Effector memory CD8-positive, alpha-beta T cell (primary cell): ENCODE data around the gene AHDC1.

Source experiments
- ATAC-seq: fragments of 150-1000 bp; cut with Tn5 transposase; replicated peaks from 2 replicates; pipeline ENCODE4 v1.10.0; 2021; ENCODE audit warnings: mild to moderate bottlenecking, moderate library complexity
- DNase-seq, 3 experiments: peaks; one replicate each; pipeline ENCODE4 v3.0.0; 2021
- H3K27ac Mint-ChIP-seq, 2 donors: one replicate each; pipeline ENCODE4 v1.8.0; 2022; ENCODE audit warnings: mild to moderate bottlenecking in 2 of 2, mixed read lengths in 2 of 2, moderate library complexity in 2 of 2
- H3K27me3 Mint-ChIP-seq, 2 donors: one replicate each; pipeline ENCODE4 v1.8.0; 2022; ENCODE audit warnings: mixed read lengths in 2 of 2
- H3K36me3 Mint-ChIP-seq: one replicate; pipeline ENCODE4 v1.8.0; 2022; ENCODE audit warnings: mild to moderate bottlenecking, moderate library complexity, mixed read lengths; ENCODE audit not compliant: insufficient read depth
- H3K4me1 Mint-ChIP-seq, 2 donors: one replicate each; pipeline ENCODE4 v1.8.0; 2022; ENCODE audit warnings: low read depth in 2 of 2, mixed read lengths in 2 of 2
- H3K4me3 Mint-ChIP-seq, 2 donors: one replicate each; pipeline ENCODE4 v1.8.0; 2022; ENCODE audit warnings: mild to moderate bottlenecking in 2 of 2, mixed read lengths in 2 of 2, moderate library complexity in 2 of 2
- H3K9me3 Mint-ChIP-seq, 2 donors: one replicate each; pipeline ENCODE4 v1.8.0; 2022; ENCODE audit warnings: mixed read lengths in 2 of 2

The AHDC1 gene

GRCh38 chr1:27602462-27603308 lies 1.3 kb downstream of the AHDC1 start:
- ATAC-seq = no peak
- Mint-ChIP-seq H3K9me3 (no peaks in the 10 kb centered on the region), H3K27ac (peak overlapping the region; percentile 84 to 97), H3K4me1 (peaks cover 32 to 34% of the 10 kb centered on the region in 2 donors), H3K36me3 (peaks cover 17% of the 10 kb centered on the region), H3K27me3 (no peaks in the 10 kb centered on the region), H3K4me3 (peak overlapping the region; percentile 88 to 92)
- peak in 2 of 3 experiments; percentile 27 to 32 for DNase-seq

GRCh38 chr1:27601771-27602461 lies 2.0 kb downstream of the AHDC1 start:
- Mint-ChIP-seq H3K9me3 (no peaks in the 10 kb centered on the region), H3K27ac (peak overlapping the region; percentile 84 to 90), H3K36me3 (peaks cover 17% of the 10 kb centered on the region), H3K27me3 (no peaks in the 10 kb centered on the region), H3K4me3 (peak overlapping the region; percentile 81 to 82), H3K4me1 (peaks cover 33% of the 10 kb centered on the region in 2 donors)
- ATAC-seq (no peak), DNase-seq (no peak)

- Mint-ChIP-seq H3K27ac (peak overlapping the region in 1 of 2 donors; percentile 81), H3K9me3 (no peaks in the 10 kb centered on the region), H3K36me3 (peaks cover 13% of the 10 kb centered on the region), H3K4me1 (peaks cover 27 to 28% of the 10 kb centered on the region in 2 donors), H3K4me3 (peak overlapping the region; percentile 51 to 60), H3K27me3 (no peaks in the 10 kb centered on the region)
- DNase-seq = no peak
- ATAC-seq = no peak
These were observed 2.6 kb downstream of the AHDC1 start for GRCh38 chr1:27601321-27601770.

- Mint-ChIP-seq H3K36me3 (peaks cover 13% of the 10 kb centered on the region), H3K27me3 (no peaks in the 10 kb centered on the region), H3K4me3 (no peak overlapping the region), H3K4me1 (peaks cover 22 to 24% of the 10 kb centered on the region in 2 donors), H3K9me3 (no peaks in the 10 kb centered on the region), H3K27ac (peak overlapping the region; percentile 65 to 69)
- ATAC-seq (no peak), DNase-seq (no peak)
These were observed 3.3 kb downstream of the AHDC1 start for GRCh38 chr1:27600498-27601175.

GRCh38 chr1:27599605-27600497 lies 4.1 kb downstream of the AHDC1 start:
- Mint-ChIP-seq H3K4me3 (peak overlapping the region in 1 of 2 donors; percentile 33), H3K27me3 (no peaks in the 10 kb centered on the region), H3K27ac (peak overlapping the region; percentile 65 to 69), H3K36me3 (peaks cover 10% of the 10 kb centered on the region), H3K4me1 (peaks cover 22 to 24% of the 10 kb centered on the region in 2 donors), H3K9me3 (no peaks in the 10 kb centered on the region)
- DNase-seq (no peak), ATAC-seq (no peak)

- DNase-seq = no peak
- ATAC-seq = no peak
- H3K9me3 Mint-ChIP-seq = no peaks in the 10 kb centered on the region
- H3K4me1 Mint-ChIP-seq = peaks cover 22% of the 10 kb centered on the region in 2 donors
- no peak overlapping the region for H3K4me3 Mint-ChIP-seq
- peaks cover 9% of the 10 kb centered on the region for H3K36me3 Mint-ChIP-seq
- no peaks in the 10 kb centered on the region for H3K27me3 Mint-ChIP-seq
- H3K27ac Mint-ChIP-seq = peak overlapping the region in 1 of 2 donors; percentile 65
These were observed 4.9 kb downstream of the AHDC1 start for GRCh38 chr1:27598902-27599528.

- ATAC-seq (no peak), DNase-seq (no peak)
- peaks cover 5% of the 10 kb centered on the region for H3K36me3 Mint-ChIP-seq
- H3K27me3 Mint-ChIP-seq = no peaks in the 10 kb centered on the region
- H3K9me3 Mint-ChIP-seq = no peaks in the 10 kb centered on the region
- peaks cover 22% of the 10 kb centered on the region in 2 donors for H3K4me1 Mint-ChIP-seq
- H3K4me3 Mint-ChIP-seq = no peak overlapping the region
- no peak overlapping the region for H3K27ac Mint-ChIP-seq
These were observed 5.7 kb downstream of the AHDC1 start for GRCh38 chr1:27598295-27598687.

GRCh38 chr1:27597516-27598294 lies 6.2 kb downstream of the AHDC1 start:
- Mint-ChIP-seq H3K4me1 (peaks cover 21 to 22% of the 10 kb centered on the region in 2 donors), H3K27me3 (no peaks in the 10 kb centered on the region), H3K27ac (no peak overlapping the region), H3K36me3 (peaks cover 5% of the 10 kb centered on the region), H3K9me3 (no peaks in the 10 kb centered on the region), H3K4me3 (no peak overlapping the region)
- no peak for DNase-seq
- no peak for ATAC-seq

GRCh38 chr1:27596986-27597385 lies 7.0 kb downstream of the AHDC1 start:
- DNase-seq (no peak), ATAC-seq (no peak)
- Mint-ChIP-seq H3K4me1 (peaks cover 14 to 18% of the 10 kb centered on the region in 2 donors), H3K27me3 (no peaks in the 10 kb centered on the region), H3K4me3 (no peak overlapping the region), H3K27ac (no peak overlapping the region), H3K9me3 (no peaks in the 10 kb centered on the region), H3K36me3 (peaks cover 5% of the 10 kb centered on the region)

GRCh38 chr1:27596261-27596660 lies 7.7 kb downstream of the AHDC1 start:
- H3K27ac Mint-ChIP-seq = no peak overlapping the region
- DNase-seq = no peak
- no peaks in the 10 kb centered on the region for H3K27me3 Mint-ChIP-seq
- H3K36me3 Mint-ChIP-seq = peaks cover 5% of the 10 kb centered on the region
- no peak overlapping the region for H3K4me3 Mint-ChIP-seq
- peaks cover 14 to 18% of the 10 kb centered on the region in 2 donors for H3K4me1 Mint-ChIP-seq
- H3K9me3 Mint-ChIP-seq = no peaks in the 10 kb centered on the region
- no peak for ATAC-seq

- no peaks in the 10 kb centered on the region for H3K27me3 Mint-ChIP-seq
- DNase-seq = peak in 1 of 3 experiments; percentile 28
- H3K36me3 Mint-ChIP-seq = peaks cover 5% of the 10 kb centered on the region
- H3K4me1 Mint-ChIP-seq = peaks cover 8 to 18% of the 10 kb centered on the region in 2 donors
- peak; percentile 62 for ATAC-seq
- no peaks in the 10 kb centered on the region for H3K9me3 Mint-ChIP-seq
- H3K4me3 Mint-ChIP-seq = no peak overlapping the region
- H3K27ac Mint-ChIP-seq = no peak overlapping the region
These were observed 8.3 kb downstream of the AHDC1 start for GRCh38 chr1:27595597-27595996.
